ENCODE measurements around the gene LAIR2. TPM values are rescaled to one million over a fixed set of nuclear protein-coding genes. Genes with fewer than 3 reads are reported as not detected.
"Not testable (repeated sequence)": the region's sequence is repeated elsewhere in the genome, so short reads cannot be mapped to it uniquely, and the experiment has no call there.

The LAIR2 gene
- total RNA-seq, 2 donors from 2014 or later = 0.83 to 14.2 TPM

DNA sequence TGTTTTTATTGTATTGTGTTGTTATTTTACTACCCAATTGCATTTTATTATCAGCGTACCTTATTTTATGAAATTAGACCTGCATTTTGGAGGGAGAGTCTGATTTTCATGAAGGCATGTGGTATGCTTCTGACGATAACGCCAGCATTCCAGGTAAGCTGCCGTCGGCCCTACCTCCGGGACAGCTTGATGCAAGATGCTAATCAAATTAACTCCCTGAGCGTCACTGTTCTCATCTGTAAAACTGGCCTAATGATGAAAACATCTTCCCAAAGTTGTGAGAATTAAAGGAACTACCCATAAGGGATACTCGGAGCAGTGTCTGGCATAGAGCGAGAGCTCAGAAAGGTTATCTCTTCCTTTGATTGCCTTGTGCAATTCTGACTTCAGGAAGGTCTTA is 12.9 kb upstream of the LAIR2 start:
- H3K9me3 Mint-ChIP-seq = no peaks in the 10 kb centered on the region
- H3K27ac Mint-ChIP-seq = no peak overlapping the region
- no peak overlapping the region for H3K4me3 Mint-ChIP-seq
- H3K27me3 Mint-ChIP-seq (ENCODE audit: low read depth) = peaks cover 22% of the 10 kb centered on the region
- H3K4me1 Mint-ChIP-seq (ENCODE audit: low read depth) = peaks cover 6% of the 10 kb centered on the region
- ATAC-seq (replicated peaks in 1 of 2) (no peak), DNase-seq (no peak)
- H3K36me3 Mint-ChIP-seq (ENCODE audit: insufficient read depth in 2 of 2) = no peaks in the 10 kb centered on the region

GRCh38 chr19:54492568-54492967 is 10.1 kb upstream of the LAIR2 start:
- ATAC-seq (replicated peaks in 1 of 2) = no peak
- Mint-ChIP-seq H3K27ac (no peak overlapping the region), H3K36me3 (ENCODE audit: insufficient read depth in 2 of 2) (no peaks in the 10 kb centered on the region), H3K27me3 (ENCODE audit: low read depth) (peaks cover 35% of the 10 kb centered on the region), H3K4me3 (no peak overlapping the region), H3K9me3 (no peaks in the 10 kb centered on the region), H3K4me1 (ENCODE audit: low read depth) (peaks cover 6% of the 10 kb centered on the region)
- DNase-seq = no peak

GRCh38 chr19:54493056-54493455 is 9.6 kb upstream of the LAIR2 start:
- not testable (repeated sequence) for H3K4me3 Mint-ChIP-seq; ATAC-seq (replicated peaks in 1 of 2); H3K27ac Mint-ChIP-seq; H3K9me3 Mint-ChIP-seq; DNase-seq; H3K36me3 Mint-ChIP-seq (ENCODE audit: insufficient read depth in 2 of 2)
- Mint-ChIP-seq H3K27me3 (ENCODE audit: low read depth) (peaks cover 40% of the 10 kb centered on the region), H3K4me1 (ENCODE audit: low read depth) (peaks cover 11% of the 10 kb centered on the region)

GRCh38 chr19:54493967-54494585 is 8.6 kb upstream of the LAIR2 start:
- Mint-ChIP-seq H3K4me3 (no peak overlapping the region), H3K36me3 (ENCODE audit: insufficient read depth in 2 of 2) (no peaks in the 10 kb centered on the region), H3K4me1 (ENCODE audit: low read depth) (peaks cover 21% of the 10 kb centered on the region), H3K27ac (no peak overlapping the region), H3K27me3 (ENCODE audit: low read depth) (peaks cover 45% of the 10 kb centered on the region), H3K9me3 (no peaks in the 10 kb centered on the region)
- ATAC-seq (replicated peaks in 1 of 2) = no peak
- DNase-seq = no peak

DNA sequence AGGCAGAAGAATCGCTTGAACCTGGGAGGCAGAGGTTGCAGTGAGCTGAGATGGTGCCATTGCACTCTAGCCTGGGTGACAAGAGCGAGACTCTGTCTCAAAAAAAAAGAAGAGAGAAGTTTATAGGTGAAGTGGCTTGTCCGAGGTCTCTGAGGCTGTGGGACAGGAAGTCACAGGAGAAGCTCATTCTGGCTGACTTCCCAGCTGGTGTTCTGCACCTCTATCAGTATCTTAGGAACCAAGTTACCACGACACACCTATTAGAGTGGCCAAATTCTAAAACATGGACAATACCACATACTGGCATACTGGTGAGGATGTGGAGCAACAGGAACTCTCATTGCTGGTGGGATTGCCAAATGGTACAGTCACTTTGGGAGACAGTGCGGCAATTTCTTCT is 7.3 kb upstream of the LAIR2 start:
- Mint-ChIP-seq H3K4me1 (ENCODE audit: low read depth) (peaks cover 26% of the 10 kb centered on the region), H3K27me3 (ENCODE audit: low read depth) (peaks cover 49% of the 10 kb centered on the region)
- DNase-seq; H3K27ac Mint-ChIP-seq; ATAC-seq (replicated peaks in 1 of 2); H3K36me3 Mint-ChIP-seq (ENCODE audit: insufficient read depth in 2 of 2); H3K9me3 Mint-ChIP-seq; H3K4me3 Mint-ChIP-seq: not testable (repeated sequence)

GRCh38 chr19:54497747-54498450 is 4.7 kb upstream of the LAIR2 start:
- not testable (repeated sequence) for DNase-seq; H3K36me3 Mint-ChIP-seq (ENCODE audit: insufficient read depth in 2 of 2); H3K27ac Mint-ChIP-seq; H3K9me3 Mint-ChIP-seq
- peak overlapping the region; percentile 12 to 27 for H3K4me3 Mint-ChIP-seq
- peak; percentile 74 to 75 for ATAC-seq (replicated peaks in 1 of 2)
- peaks cover 35% of the 10 kb centered on the region for H3K4me1 Mint-ChIP-seq (ENCODE audit: low read depth)
- H3K27me3 Mint-ChIP-seq (ENCODE audit: low read depth) = peaks cover 41% of the 10 kb centered on the region

DNA sequence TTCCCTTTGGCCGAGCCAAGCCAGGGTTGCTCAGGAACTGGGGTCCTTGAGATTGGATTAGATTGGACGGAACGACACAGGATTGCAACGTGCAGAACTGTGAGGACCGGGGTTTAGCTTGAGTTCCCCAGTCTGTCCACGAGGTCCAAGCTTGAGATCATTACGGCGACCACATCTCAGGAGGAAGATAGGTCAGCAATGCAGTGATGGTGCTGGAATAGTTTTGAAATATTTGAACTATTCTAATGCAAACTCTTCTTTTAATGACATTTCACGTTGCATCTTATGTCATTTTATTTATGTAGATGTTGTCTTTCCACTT is 4.2 kb upstream of the LAIR2 start:
- peak; percentile 24 to 43 for ATAC-seq (replicated peaks in 1 of 2)
- not testable (repeated sequence) for H3K27ac Mint-ChIP-seq; DNase-seq; H3K9me3 Mint-ChIP-seq; H3K36me3 Mint-ChIP-seq (ENCODE audit: insufficient read depth in 2 of 2)
- Mint-ChIP-seq H3K27me3 (ENCODE audit: low read depth) (peaks cover 41% of the 10 kb centered on the region), H3K4me3 (peak overlapping the region in 1 of 2 donors; percentile 31), H3K4me1 (ENCODE audit: low read depth) (peaks cover 35% of the 10 kb centered on the region)

GRCh38 chr19:54505542-54505941 is 2.9 kb downstream of the LAIR2 start:
- H3K9me3 Mint-ChIP-seq; DNase-seq; H3K27me3 Mint-ChIP-seq (ENCODE audit: low read depth); H3K4me3 Mint-ChIP-seq; H3K27ac Mint-ChIP-seq; ATAC-seq (replicated peaks in 1 of 2); H3K36me3 Mint-ChIP-seq (ENCODE audit: insufficient read depth in 2 of 2): not testable (repeated sequence)
- peaks cover 32% of the 10 kb centered on the region for H3K4me1 Mint-ChIP-seq (ENCODE audit: low read depth)

GRCh38 chr19:54506079-54506478 is 3.4 kb downstream of the LAIR2 start:
- H3K36me3 Mint-ChIP-seq (ENCODE audit: insufficient read depth in 2 of 2) = peaks cover 0 to 3% of the 10 kb centered on the region in 2 donors
- DNase-seq (no peak), ATAC-seq (replicated peaks in 1 of 2) (no peak)
- no peak overlapping the region for H3K27ac Mint-ChIP-seq
- no peaks in the 10 kb centered on the region for H3K9me3 Mint-ChIP-seq
- no peak overlapping the region for H3K4me3 Mint-ChIP-seq
- no peaks in the 10 kb centered on the region for H3K27me3 Mint-ChIP-seq (ENCODE audit: low read depth)
- peaks cover 32% of the 10 kb centered on the region for H3K4me1 Mint-ChIP-seq (ENCODE audit: low read depth)

DNA sequence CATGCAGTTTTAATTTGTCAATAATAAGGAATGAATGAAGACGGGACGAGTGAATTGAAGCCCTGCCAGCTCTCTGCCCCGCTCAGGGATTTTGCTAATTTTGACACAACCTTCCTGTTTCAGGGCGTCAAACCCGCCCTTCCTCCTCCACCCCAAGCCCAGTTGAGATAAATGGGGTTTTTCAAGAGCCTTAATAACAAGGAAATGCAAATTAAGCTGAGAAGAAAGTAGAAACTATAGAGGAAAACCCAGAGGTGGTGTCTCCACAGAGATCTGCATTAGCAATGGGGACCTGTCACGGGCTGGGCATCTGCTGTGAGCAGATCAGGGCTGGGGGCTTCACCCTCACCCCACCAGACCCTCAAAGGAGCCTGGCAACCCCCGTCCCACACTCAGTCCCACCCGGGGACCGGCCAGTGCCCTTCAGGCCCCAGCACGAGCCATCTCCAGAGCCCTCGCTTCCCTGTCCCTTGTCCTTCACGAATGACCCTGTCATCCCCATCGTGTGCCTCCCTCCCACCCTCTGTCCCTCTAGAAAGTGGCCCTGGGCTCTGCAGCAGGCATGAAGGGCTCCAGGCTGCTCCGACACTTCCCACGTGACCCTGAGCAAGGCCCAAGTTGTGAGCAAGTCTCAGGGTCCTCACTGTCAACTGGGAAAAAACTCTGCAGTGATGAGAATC is 4.5 kb downstream of the LAIR2 start:
- H3K9me3 Mint-ChIP-seq; H3K27me3 Mint-ChIP-seq (ENCODE audit: low read depth); H3K36me3 Mint-ChIP-seq (ENCODE audit: insufficient read depth in 2 of 2); H3K4me3 Mint-ChIP-seq; H3K27ac Mint-ChIP-seq; DNase-seq; ATAC-seq (replicated peaks in 1 of 2): not testable (repeated sequence)
- H3K4me1 Mint-ChIP-seq (ENCODE audit: low read depth) = peaks cover 30% of the 10 kb centered on the region

GRCh38 chr19:54507824-54508223 is 5.2 kb downstream of the LAIR2 start:
- ATAC-seq (replicated peaks in 1 of 2) (no peak), DNase-seq (no peak)
- Mint-ChIP-seq H3K27me3 (ENCODE audit: low read depth) (no peaks in the 10 kb centered on the region), H3K27ac (no peak overlapping the region), H3K36me3 (ENCODE audit: insufficient read depth in 2 of 2) (peaks cover 0 to 3% of the 10 kb centered on the region in 2 donors), H3K9me3 (no peaks in the 10 kb centered on the region), H3K4me3 (no peak overlapping the region), H3K4me1 (ENCODE audit: low read depth) (peaks cover 24% of the 10 kb centered on the region)

DNA sequence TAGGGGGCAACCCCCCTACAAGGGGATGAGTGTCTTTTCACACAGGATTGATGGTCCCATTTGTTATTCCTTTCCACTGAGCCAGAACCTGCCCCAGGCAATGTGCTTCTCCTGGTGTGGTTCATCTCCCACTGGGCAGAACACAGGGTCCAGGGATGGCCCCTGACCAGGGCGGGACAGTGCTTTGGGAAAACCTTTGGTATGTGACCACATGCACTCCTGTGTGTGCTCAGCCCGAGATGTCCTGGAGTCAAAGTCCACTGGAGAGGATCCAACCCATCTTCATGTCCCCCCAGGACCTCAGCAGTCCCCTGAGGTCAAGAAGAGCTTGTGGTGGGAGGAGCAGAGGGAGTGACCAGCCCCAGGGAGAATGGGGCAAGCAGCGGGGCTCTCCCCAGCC is 5.9 kb downstream of the LAIR2 start:
- ATAC-seq (replicated peaks in 1 of 2) = not testable (repeated sequence)

DNA sequence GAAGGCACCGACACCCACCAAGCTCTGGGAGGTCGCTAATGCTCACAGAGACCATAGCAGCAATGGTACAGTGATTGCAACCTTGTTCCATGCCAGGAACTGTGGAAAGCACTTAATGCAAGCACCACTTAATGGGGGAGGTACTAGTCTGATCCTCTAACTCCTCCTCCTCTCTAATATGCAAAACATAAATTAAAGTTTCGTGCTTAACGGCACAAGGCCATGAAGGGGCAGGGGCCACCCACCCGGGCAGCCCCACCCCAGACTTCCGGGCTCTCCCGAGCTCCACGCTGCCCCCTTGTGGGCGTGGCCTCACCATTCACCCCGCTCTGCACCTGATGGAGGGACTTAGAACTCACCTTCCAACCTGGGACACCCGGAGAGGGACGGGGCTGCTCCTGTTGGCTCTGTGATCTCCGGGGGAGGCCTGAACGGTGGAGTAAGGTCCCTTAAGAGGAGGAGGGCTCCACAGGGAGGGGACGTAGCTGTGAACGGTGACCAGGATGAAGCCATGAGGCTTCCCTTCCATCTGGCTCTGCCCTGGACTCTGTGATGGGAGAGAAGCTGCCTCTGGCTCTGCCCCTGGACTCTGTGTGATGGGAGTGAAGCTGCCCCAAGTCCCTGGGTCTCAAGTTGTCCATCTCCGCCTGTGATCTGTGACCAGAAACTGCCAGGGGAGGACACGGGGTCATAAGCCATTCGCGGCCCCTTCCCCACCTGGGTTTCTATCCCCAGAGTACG is 6.7 kb downstream of the LAIR2 start:
- H3K4me3 Mint-ChIP-seq; H3K36me3 Mint-ChIP-seq (ENCODE audit: insufficient read depth in 2 of 2); H3K27ac Mint-ChIP-seq; H3K27me3 Mint-ChIP-seq (ENCODE audit: low read depth); DNase-seq; H3K9me3 Mint-ChIP-seq: not testable (repeated sequence)
- H3K4me1 Mint-ChIP-seq (ENCODE audit: low read depth) = peaks cover 23% of the 10 kb centered on the region
- peak; percentile 68 to 75 for ATAC-seq (replicated peaks in 1 of 2)

More for the DNA sequence above, 5.9 kb downstream of the LAIR2 start:
- peaks cover 23% of the 10 kb centered on the region for H3K4me1 Mint-ChIP-seq (ENCODE audit: low read depth)
- not testable (repeated sequence) for H3K27me3 Mint-ChIP-seq (ENCODE audit: low read depth); DNase-seq; H3K9me3 Mint-ChIP-seq; H3K27ac Mint-ChIP-seq; H3K36me3 Mint-ChIP-seq (ENCODE audit: insufficient read depth in 2 of 2); H3K4me3 Mint-ChIP-seq
